ENCODE measurements around the gene B4GALT6. TPM values are rescaled to one million over a fixed set of nuclear protein-coding genes. Genes with fewer than 3 reads are reported as not detected.

The B4GALT6 gene
- total RNA-seq, 1 experiment from 2014 or later: 16.1 TPM

- no peaks in the 10 kb centered on the region for H3K36me3 ChIP-seq (ENCODE audit: control insufficient read depth in 1 of 2, insufficient read depth in 2 of 2, low read length in 2 of 2)
- no peaks in the 10 kb centered on the region for H3K9me3 ChIP-seq (ENCODE audit: control insufficient read depth in 1 of 2, insufficient read depth in 1 of 2, low read depth in 1 of 2, low read length in 2 of 2)
- DNase-seq (ENCODE audit: low read depth, low spot score): no peak
- RAD21 ChIA-PET (ENCODE audit: low non-redundant PET in 1 of 2, low total read pairs in 2 of 2, uncharacterized antibody in 2 of 2, unreplicated experiment in 2 of 2): no interaction called here
- CTCF ChIA-PET: no interaction called here
- no peak overlapping the region for H3K4me3 ChIP-seq (replicated peaks in 1 of 2; ENCODE audit: low read depth in 1 of 2, low read length in 2 of 2)
- H3K9ac ChIP-seq (ENCODE audit: low read length): no peak overlapping the region
- no peak overlapping the region for H3K27ac ChIP-seq (ENCODE audit: low read depth, low read length)
- H3K4me2 ChIP-seq (ENCODE audit: low read length): no peak overlapping the region
- intact Hi-C loops (cut with micrococcal nuclease): no loop called here
- no peaks in the 10 kb centered on the region for H3K79me2 ChIP-seq (ENCODE audit: insufficient read depth, low read length)
- no TSS peak for BruUV-seq (replicated peaks)
- H2AFZ ChIP-seq (ENCODE audit: low read depth, low read length, poor library complexity, severe bottlenecking): no peak overlapping the region
- H3K4me1 ChIP-seq (ENCODE audit: control insufficient read depth in 1 of 2, insufficient read depth in 2 of 2, low read length in 2 of 2): no peaks in the 10 kb centered on the region
- TF ChIP-seq CTCF (IDR thresholded peaks at IDR 0.05 in 2 of 3, conservative IDR thresholded peaks at IDR 0.05 in 1 of 3; ENCODE audit: borderline replicate concordance in 1 of 3, insufficient read depth in 1 of 3, low read depth in 2 of 3, low read length in 2 of 3) (no peak), POLR2A (IDR thresholded peaks at IDR 0.05; ENCODE audit: borderline replicate concordance, extremely low read depth, insufficient read depth, insufficient read length) (no peak), SP1 (IDR thresholded peaks at IDR 0.05; ENCODE audit: low read depth) (no peak), EZH2phosphoT487 (IDR thresholded peaks at IDR 0.05; ENCODE audit: borderline replicate concordance) (no peak), ATF3 (IDR thresholded peaks at IDR 0.05) (no peak), YY1 (IDR thresholded peaks at IDR 0.05; ENCODE audit: extremely low read depth, insufficient replicate concordance, low read depth, low read length) (no peak), REST (IDR thresholded peaks at IDR 0.05; ENCODE audit: low read depth) (no peak), JUND (IDR thresholded peaks at IDR 0.05) (no peak), CEBPB (IDR thresholded peaks at IDR 0.05; ENCODE audit: low read depth) (no peak), TCF7L2 (IDR thresholded peaks at IDR 0.05; ENCODE audit: borderline replicate concordance, extremely low read depth, insufficient read depth, insufficient read length) (no peak), FOSL1 (IDR thresholded peaks at IDR 0.05; ENCODE audit: low read depth) (no peak), MAX (IDR thresholded peaks at IDR 0.05) (no peak), ELF1 (IDR thresholded peaks at IDR 0.05; ENCODE audit: borderline replicate concordance, low read depth) (no peak), ZNF274 (IDR thresholded peaks at IDR 0.05; ENCODE audit: low read depth, low read length) (no peak), ZFX (IDR thresholded peaks at IDR 0.05) (no peak), SRF (IDR thresholded peaks at IDR 0.05; ENCODE audit: low read depth) (no peak), POLR2AphosphoS5 (IDR thresholded peaks at IDR 0.05; ENCODE audit: low read depth, low read length) (no peak), EZH2 (IDR thresholded peaks at IDR 0.05) (no peak), CBX3 (IDR thresholded peaks at IDR 0.05; ENCODE audit: low read depth) (no peak)
- TF ChIP-seq, protein P1, sequence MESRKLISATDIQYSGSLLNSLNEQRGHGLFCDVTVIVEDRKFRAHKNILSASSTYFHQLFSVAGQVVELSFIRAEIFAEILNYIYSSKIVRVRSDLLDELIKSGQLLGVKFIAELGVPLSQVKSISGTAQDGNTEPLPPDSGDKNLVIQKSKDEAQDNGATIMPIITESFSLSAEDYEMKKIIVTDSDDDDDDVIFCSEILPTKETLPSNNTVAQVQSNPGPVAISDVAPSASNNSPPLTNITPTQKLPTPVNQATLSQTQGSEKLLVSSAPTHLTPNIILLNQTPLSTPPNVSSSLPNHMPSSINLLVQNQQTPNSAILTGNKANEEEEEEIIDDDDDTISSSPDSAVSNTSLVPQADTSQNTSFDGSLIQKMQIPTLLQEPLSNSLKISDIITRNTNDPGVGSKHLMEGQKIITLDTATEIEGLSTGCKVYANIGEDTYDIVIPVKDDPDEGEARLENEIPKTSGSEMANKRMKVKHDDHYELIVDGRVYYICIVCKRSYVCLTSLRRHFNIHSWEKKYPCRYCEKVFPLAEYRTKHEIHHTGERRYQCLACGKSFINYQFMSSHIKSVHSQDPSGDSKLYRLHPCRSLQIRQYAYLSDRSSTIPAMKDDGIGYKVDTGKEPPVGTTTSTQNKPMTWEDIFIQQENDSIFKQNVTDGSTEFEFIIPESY (IDR thresholded peaks at IDR 0.05; ENCODE audit: extremely low read depth, insufficient replicate concordance, low read length): no peak
- no peaks in the 10 kb centered on the region for H3K9me2 ChIP-seq (ENCODE audit: insufficient read depth)
- no peaks in the 10 kb centered on the region for H4K20me1 ChIP-seq (ENCODE audit: insufficient read depth)
- POLR2A ChIA-PET: no interaction called here
- ATAC-seq: no peak
- H3K27me3 ChIP-seq (ENCODE audit: insufficient read depth, low read length): no peaks in the 10 kb centered on the region
Measured at GRCh38 chr18:31592506-31593157, 91.7 kb downstream of the B4GALT6 start.
